IPS-11a (cell line): Measurements from ENCODE around the gene CDH23.

Experiments used
- H3K4me3 ChIP-seq: one replicate; pipeline ENCODE4 v1.5.1; 2013; ENCODE audit warnings: low read depth, low read length, control low read depth

CDH23 gene

GRCh38 chr10:71554671-71555070, 158.0 kb downstream of the CDH23 start:
- no peak overlapping the region for H3K4me3 ChIP-seq

- H3K4me3 ChIP-seq, result no peak overlapping the region
These were observed 158.5 kb downstream of the CDH23 start for GRCh38 chr10:71555087-71555723.

GRCh38 chr10:71555724-71556119, 159.0 kb downstream of the CDH23 start:
- H3K4me3 ChIP-seq, result no peak overlapping the region

GRCh38 chr10:71558991-71559390, 162.3 kb downstream of the CDH23 start:
- no peak overlapping the region for H3K4me3 ChIP-seq

DNA sequence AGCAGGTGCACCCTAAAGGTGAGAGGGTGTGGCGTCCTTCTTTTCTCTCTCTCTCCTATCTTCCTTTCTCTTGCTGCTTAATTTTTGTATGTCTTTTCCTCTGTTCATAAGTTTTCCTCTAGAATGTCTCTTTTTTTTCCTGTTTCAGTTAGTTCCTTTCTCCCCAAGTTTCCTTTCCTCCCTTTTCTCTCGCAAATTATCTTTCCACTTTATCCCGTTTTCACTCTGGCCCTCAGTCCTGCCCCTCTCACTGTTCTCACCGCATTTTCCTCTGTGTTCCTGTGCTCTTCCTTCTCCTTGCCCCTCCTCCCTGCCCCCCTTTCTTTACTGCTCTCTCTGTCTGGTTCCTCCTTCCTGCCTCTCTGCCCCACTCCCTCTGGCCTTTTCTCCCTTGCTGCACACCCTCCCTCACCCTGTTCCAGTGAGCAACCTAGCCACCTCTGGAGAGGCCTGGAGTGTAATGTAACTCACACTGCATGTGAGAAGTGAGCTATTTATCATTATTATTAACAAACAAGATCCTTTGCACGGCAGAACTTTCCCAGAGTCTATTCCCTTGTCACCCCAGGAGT, 164.4 kb downstream of the CDH23 start:
- H3K4me3 ChIP-seq, result no peak overlapping the region

DNA sequence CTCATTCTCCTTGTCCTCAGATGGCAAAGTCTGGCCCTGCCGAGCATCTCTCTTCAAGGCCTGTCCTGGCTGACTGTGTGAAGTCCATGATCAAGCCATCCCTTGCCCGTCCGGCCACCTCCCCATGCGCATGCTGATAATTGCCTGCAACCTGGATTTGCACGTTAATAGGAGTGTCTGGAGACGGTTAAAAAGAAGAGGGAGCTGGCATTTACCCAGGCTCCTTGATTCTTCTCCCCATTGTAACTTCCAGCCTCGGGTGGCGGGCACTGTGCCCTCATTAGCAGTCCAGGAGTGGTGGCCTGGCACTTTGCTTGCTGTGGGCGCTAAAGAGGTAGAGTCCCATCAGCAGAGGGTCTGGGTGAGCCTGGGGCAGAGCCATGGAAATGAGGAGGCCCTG, 165.5 kb downstream of the CDH23 start:
- H3K4me3 ChIP-seq, result no peak overlapping the region

- H3K4me3 ChIP-seq, result no peak overlapping the region
These were observed 166.2 kb downstream of the CDH23 start for GRCh38 chr10:71562904-71563303.

- H3K4me3 ChIP-seq, result no peak overlapping the region
These were observed 167.6 kb downstream of the CDH23 start for GRCh38 chr10:71564194-71564820.

- no peak overlapping the region for H3K4me3 ChIP-seq
These were observed 168.7 kb downstream of the CDH23 start for GRCh38 chr10:71565284-71566000.

DNA sequence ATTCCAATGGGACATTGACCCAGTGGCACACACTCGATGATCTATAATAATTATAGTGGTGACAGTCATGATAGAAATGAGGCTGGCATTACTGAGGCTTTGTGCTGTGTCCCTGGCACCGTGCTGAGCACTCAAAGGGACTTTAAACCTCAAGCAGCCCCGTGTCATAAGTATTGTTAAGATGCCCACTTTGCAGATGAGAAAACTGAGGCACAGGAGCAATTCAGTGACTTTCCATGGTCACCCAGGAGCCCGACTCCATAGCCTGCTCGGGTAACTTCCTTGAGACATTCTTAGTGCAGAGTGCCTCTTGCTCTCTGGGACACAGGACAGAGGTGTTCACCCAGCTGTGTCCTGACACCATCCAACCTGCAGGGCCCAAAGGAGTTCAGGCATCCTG, 170.3 kb downstream of the CDH23 start:
- H3K4me3 ChIP-seq, result no peak overlapping the region

DNA sequence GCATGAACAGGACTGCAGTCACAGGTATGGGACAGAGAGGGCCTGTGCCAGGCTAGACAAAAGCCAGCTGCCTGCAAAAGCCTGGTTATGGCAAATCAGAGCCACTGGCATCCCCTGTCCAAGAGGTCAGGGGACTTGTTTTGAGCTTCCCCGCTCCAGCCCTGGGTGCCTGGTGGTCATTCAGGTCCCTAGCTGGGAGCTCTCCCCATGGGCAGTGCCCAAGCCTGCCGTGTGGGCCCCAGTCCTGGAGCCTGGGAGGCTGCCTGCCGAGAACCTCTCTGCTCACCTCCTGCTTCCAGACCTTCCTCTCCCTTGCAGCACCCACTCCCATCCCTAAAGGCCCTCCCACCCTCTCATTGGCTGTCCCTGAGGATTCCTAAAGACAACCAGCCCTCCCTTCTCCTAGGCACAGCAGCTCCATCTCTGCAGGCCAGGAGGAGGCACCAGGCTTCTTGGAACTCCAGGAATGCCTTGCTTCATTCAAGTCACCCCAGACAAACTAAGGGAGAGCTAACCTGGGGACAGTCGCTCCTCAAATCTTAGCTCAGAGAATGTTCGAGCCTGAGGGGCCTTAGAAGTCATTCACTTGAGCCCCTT, 172.3 kb downstream of the CDH23 start:
- no peak overlapping the region for H3K4me3 ChIP-seq

DNA sequence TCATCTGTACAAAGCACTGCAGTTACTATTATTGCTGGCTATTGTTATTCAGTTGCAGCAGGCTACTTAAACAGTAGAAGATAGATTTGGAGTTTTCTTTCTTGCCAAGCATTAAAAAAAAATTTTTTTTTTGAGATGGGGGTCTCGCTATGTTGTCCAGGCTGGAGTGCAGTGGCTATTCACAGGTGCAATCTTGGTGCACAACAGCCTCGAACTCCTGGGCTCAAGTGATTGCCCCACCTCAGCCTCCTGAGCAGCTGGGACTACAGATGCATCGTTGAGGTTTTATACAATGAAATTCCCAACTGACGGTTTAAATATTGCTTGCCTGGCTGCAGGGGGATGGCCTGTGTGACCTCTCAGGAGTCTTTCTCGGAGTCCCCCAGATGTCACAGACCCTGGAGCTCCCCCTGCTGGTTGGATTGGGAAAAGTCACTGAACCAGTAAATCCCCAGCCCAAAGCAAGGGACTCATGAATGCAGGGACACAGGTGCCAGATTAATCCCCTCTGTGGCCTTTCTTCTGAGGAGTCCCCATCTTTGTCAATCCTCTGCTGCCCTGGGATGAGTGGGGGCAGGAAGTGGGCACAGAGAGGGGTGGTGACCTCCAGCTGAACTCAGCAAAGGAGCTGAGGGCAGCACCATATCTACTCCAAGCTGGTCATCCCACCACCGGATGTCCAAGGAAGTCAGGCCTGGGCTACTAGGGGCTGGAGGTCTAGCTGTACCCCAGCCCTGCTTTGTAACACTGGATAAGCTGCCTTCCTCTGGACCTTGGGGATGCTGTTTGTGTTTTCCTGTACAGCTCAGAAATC, 173.3 kb downstream of the CDH23 start:
- no peak overlapping the region for H3K4me3 ChIP-seq

DNA sequence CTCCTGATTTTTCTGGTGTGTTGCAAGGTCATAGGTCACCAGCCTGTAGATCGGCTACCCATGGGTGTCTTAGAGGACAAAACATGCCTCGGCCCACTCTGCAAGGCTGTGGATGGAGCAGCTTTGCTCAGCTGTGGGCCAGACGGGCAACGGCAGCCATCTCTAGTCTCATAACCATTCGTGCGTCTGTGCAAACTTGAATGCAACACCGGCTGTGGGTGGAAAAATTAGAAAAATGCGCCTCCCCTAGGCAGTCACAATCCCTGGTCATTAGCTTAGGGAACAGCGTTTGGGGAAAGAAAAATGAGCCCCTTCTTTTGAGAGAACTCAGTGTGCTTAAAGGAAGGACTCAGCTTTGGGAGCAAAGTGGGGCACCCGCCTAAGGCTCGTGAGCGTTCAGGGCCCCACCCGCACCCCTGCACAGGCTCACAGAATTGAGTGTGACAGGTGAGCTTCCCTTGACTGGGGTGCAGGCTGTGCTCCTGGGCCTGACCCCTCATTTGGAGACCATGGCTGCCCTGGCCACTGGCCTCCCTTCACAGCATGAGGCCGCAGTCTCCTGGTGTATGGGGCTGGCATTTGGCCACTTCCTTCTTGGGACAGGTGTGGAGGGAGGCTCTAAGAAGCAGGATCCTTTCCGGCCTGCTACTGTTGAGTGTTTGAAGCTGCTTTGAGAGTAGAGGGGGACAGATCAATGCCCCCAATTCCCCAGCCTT, 174.9 kb downstream of the CDH23 start:
- no peak overlapping the region for H3K4me3 ChIP-seq

- no peak overlapping the region for H3K4me3 ChIP-seq
These were observed 176.2 kb downstream of the CDH23 start for GRCh38 chr10:71572962-71573361.

- H3K4me3 ChIP-seq, result no peak overlapping the region
These were observed 177.1 kb downstream of the CDH23 start for GRCh38 chr10:71573562-71574518.

- no peak overlapping the region for H3K4me3 ChIP-seq
These were observed 178.7 kb downstream of the CDH23 start for GRCh38 chr10:71575451-71575850.

- H3K4me3 ChIP-seq, result no peak overlapping the region
These were observed 179.4 kb downstream of the CDH23 start for GRCh38 chr10:71575934-71576801.

DNA sequence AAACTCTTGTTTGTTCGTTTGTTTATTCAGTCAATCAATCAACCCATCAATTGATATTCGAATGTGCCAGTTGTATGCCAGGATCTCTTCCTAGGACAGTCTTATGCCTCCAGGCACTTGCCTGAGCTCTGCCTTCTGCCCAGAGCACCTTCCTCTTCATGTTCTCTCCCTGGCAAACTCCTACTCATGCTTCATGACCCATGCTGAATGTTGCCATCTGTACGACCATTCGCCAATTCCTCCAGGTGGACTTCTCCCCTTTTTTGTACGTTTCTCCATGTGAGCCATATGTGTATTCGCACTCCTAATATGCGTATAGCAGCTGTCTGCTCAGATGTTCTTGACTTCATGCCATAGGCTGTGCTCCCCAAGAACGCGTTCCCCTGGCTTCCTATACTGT, 180.1 kb downstream of the CDH23 start:
- H3K4me3 ChIP-seq, result no peak overlapping the region
